Mesenchymal stem cell (in vitro differentiated cells and primary cell): ENCODE results near the gene EMCN.
A peak's percentile ranks its signal among the peaks of the same experiment; 100 is the strongest.

Source experiments
- DNase-seq: peaks from one replicate; pipeline ENCODE4 v3.0.0-alpha.2; 2013
- H2AFZ ChIP-seq: one replicate; pipeline ENCODE4 v1.6.1; 2013; ENCODE audit warnings: low read depth, mild to moderate bottlenecking, control low read depth, inconsistent platforms, low read length, moderate library complexity
- H2AK5ac ChIP-seq: 2 replicates; pipeline ENCODE4 v1.6.1; 2013; ENCODE audit warnings: low read length, moderate library complexity, mild to moderate bottlenecking, inconsistent platforms; ENCODE audit not compliant: severe bottlenecking
- H2BK120ac ChIP-seq: one replicate; pipeline ENCODE4 v1.6.1; 2013; ENCODE audit warnings: low read depth, mild to moderate bottlenecking, inconsistent platforms, low read length, moderate library complexity
- H2BK12ac ChIP-seq, 2 experiments: one replicate each; pipeline ENCODE4 v1.6.1; 2013; ENCODE audit warnings: inconsistent platforms in 2 of 2, low read length in 2 of 2, mild to moderate bottlenecking in 2 of 2, moderate library complexity in 2 of 2, control low read depth in 1 of 2
- H2BK15ac ChIP-seq: one replicate; pipeline ENCODE4 v1.6.1; 2013; ENCODE audit warnings: mild to moderate bottlenecking, low read depth, inconsistent platforms; ENCODE audit not compliant: poor library complexity, severe bottlenecking
- H2BK5ac ChIP-seq: 2 replicates; pipeline ENCODE4 v1.6.1; 2013; ENCODE audit warnings: low read depth, mild to moderate bottlenecking, low read length, control low read depth, inconsistent platforms; ENCODE audit not compliant: poor library complexity, severe bottlenecking
- H3K14ac ChIP-seq, 2 experiments: one replicate each; pipeline ENCODE4 v1.6.1; 2013; ENCODE audit warnings: inconsistent platforms in 2 of 2, low read length in 2 of 2, control low read depth in 1 of 2, mild to moderate bottlenecking in 1 of 2, moderate library complexity in 1 of 2
- H3K18ac ChIP-seq, 2 experiments: one replicate each; pipeline ENCODE4 v1.6.1; 2013; ENCODE audit warnings: inconsistent platforms in 2 of 2, low read length in 2 of 2, control low read depth in 1 of 2, low read depth in 1 of 2, mild to moderate bottlenecking in 1 of 2
- H3K23ac ChIP-seq, 2 experiments: one replicate each; pipeline ENCODE4 v1.6.1; 2013; ENCODE audit warnings: inconsistent platforms in 2 of 2, low read length in 2 of 2, mild to moderate bottlenecking in 2 of 2, moderate library complexity in 2 of 2, control low read depth in 1 of 2
- H3K27ac ChIP-seq: 2 replicates; pipeline ENCODE4 v1.5.1; 2013; ENCODE audit warnings: mild to moderate bottlenecking, moderate library complexity, low read length, control low read depth, inconsistent platforms; ENCODE audit not compliant: poor library complexity, severe bottlenecking
- H3K27me3 ChIP-seq, 2 experiments: 2 replicates each; pipeline versions ENCODE4 v1.6.1 to v1.7.0; 2013; ENCODE audit warnings: low read length in 2 of 2, mild to moderate bottlenecking in 2 of 2, moderate library complexity in 2 of 2, control low read depth in 1 of 2, inconsistent platforms in 1 of 2; ENCODE audit not compliant: control insufficient read depth in 1 of 2, insufficient read depth in 1 of 2
- H3K36me3 ChIP-seq, 2 experiments: 2 replicates each; pipeline versions ENCODE4 v1.6.1 to v1.7.0; 2013; ENCODE audit warnings: low read length in 2 of 2, control low read depth in 1 of 2, inconsistent platforms in 1 of 2, low read depth in 1 of 2, mild to moderate bottlenecking in 1 of 2; ENCODE audit not compliant: insufficient read depth in 2 of 2, control insufficient read depth in 1 of 2
- H3K4ac ChIP-seq, 2 experiments: one replicate each; pipeline ENCODE4 v1.6.1; 2013; ENCODE audit warnings: inconsistent platforms in 2 of 2, low read length in 2 of 2, mild to moderate bottlenecking in 2 of 2, moderate library complexity in 2 of 2, control low read depth in 1 of 2, low read depth in 1 of 2
- H3K4me1 ChIP-seq: 2 replicates; pipeline ENCODE4 v1.6.1; 2013; ENCODE audit warnings: low read depth, low read length, control low read depth; ENCODE audit not compliant: control insufficient read depth, insufficient read depth
- H3K4me2 ChIP-seq: 2 replicates; pipeline ENCODE4 v1.6.1; 2013; ENCODE audit warnings: low read length, mild to moderate bottlenecking, inconsistent platforms; ENCODE audit not compliant: poor library complexity, severe bottlenecking
- H3K4me3 ChIP-seq, 2 experiments: 2 replicates each; pipeline versions ENCODE4 v1.5.1 to v1.7.0; 2013; ENCODE audit warnings: low read length in 2 of 2, mild to moderate bottlenecking in 2 of 2, control low read depth in 1 of 2, low read depth in 1 of 2; ENCODE audit not compliant: insufficient read depth in 1 of 2
- H3K79me1 ChIP-seq: replicated peaks from 2 replicates; pipeline ENCODE4 v1.6.1; 2013; ENCODE audit warnings: mild to moderate bottlenecking, control low read depth, low read length, inconsistent platforms; ENCODE audit not compliant: poor library complexity, severe bottlenecking
- H3K9ac ChIP-seq: 2 replicates; pipeline ENCODE4 v1.7.0; 2013; ENCODE audit warnings: mild to moderate bottlenecking, low read length, moderate library complexity
- H3K9me3 ChIP-seq: 2 replicates; pipeline ENCODE4 v1.7.0; 2013; ENCODE audit warnings: mild to moderate bottlenecking, low read length; ENCODE audit not compliant: control insufficient read depth
- H4K8ac ChIP-seq: one replicate; pipeline ENCODE4 v1.6.1; 2013; ENCODE audit warnings: inconsistent platforms, mild to moderate bottlenecking, low read length, moderate library complexity
- H4K91ac ChIP-seq: one replicate; pipeline ENCODE4 v1.6.1; 2013; ENCODE audit warnings: mild to moderate bottlenecking, low read length, inconsistent platforms
- WGBS: methylation state at CpG from one replicate; pipeline ENCODE4 v1.1.7; 2013; ENCODE audit warnings: mixed read lengths; 5-methylcytosine and 5-hydroxymethylcytosine counted together

EMCN gene

GRCh38 chr4:100417565-100417964 is 100.3 kb downstream of the EMCN start:
- Histone ChIP-seq H3K27ac (no peak overlapping the region), H3K14ac (no peak overlapping the region), H3K9ac (no peak overlapping the region), H4K8ac (no peak overlapping the region), H2AFZ (no peak overlapping the region), H3K36me3 (no peaks in the 10 kb centered on the region), H3K9me3 (no peaks in the 10 kb centered on the region), H3K27me3 (no peaks in the 10 kb centered on the region), H2BK12ac (no peak overlapping the region), H3K79me1 (no peaks in the 10 kb centered on the region), H4K91ac (no peak overlapping the region), H3K23ac (no peak overlapping the region), H2BK120ac (no peak overlapping the region), H3K4me1 (no peaks in the 10 kb centered on the region), H3K4ac (no peak overlapping the region), H2BK15ac (no peak overlapping the region), H3K4me2 (no peak overlapping the region), H2AK5ac (no peak overlapping the region), H3K18ac (no peak overlapping the region), H3K4me3 (no peak overlapping the region), H2BK5ac (no peak overlapping the region)
- WGBS = 67% methylated on average over 1 of the region's 1 CpG
- peak; percentile 30 for DNase-seq

DNA sequence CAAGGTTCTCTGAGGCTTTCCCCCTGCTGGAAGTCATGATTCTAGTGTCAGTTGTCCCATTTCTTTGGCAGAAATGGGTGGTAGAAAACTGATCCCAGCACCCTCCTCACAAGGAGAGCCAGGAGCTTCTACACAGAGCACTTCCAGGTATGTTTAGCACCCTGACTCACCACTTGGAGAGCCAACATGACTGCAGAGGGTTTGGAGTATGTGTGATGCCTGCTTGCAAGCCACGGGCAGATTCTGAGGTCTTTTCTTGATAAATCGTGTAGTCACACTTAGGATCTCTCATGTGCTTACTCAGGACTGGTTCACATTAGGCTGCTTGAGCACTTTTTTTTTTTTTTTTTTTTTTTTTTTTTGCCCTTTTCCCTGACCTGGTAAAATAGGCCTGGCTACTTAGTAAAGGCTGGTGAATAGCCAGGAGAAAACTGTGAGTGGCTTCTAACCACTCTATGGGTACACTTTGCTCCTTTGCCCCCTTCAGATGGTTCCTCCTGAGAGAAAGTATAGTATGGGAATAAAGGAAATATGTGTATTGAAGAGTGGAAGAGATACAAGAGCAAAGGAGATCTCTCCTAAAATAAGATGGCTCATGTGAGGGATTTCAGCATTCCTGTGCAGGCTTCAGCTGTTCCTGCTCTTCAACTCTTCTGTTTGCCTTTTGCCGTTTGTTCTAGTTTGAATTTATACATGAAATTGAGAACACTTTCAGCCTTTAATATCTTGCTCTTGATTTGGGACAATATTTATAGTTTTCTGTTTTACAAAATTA is 103.6 kb downstream of the EMCN start:
- Histone ChIP-seq H2AFZ (no peak overlapping the region), H2AK5ac (no peak overlapping the region), H3K4ac (no peak overlapping the region), H3K4me1 (no peaks in the 10 kb centered on the region), H3K14ac (no peak overlapping the region), H3K27me3 (no peaks in the 10 kb centered on the region), H2BK12ac (peak overlapping the region in 1 of 2 experiments; percentile 3), H3K18ac (no peak overlapping the region), H3K27ac (no peak overlapping the region), H2BK5ac (no peak overlapping the region), H3K23ac (no peak overlapping the region), H2BK120ac (no peak overlapping the region), H3K36me3 (no peaks in the 10 kb centered on the region), H3K79me1 (no peaks in the 10 kb centered on the region), H3K4me3 (peak overlapping the region in 1 of 2 experiments; percentile 52), H3K9ac (peak overlapping the region; percentile 53), H4K8ac (no peak overlapping the region), H2BK15ac (no peak overlapping the region), H4K91ac (no peak overlapping the region), H3K9me3 (no peaks in the 10 kb centered on the region), H3K4me2 (no peak overlapping the region)
- DNase-seq = no peak
- WGBS = 96% methylated on average over 2 of the region's 3 CpGs

DNA sequence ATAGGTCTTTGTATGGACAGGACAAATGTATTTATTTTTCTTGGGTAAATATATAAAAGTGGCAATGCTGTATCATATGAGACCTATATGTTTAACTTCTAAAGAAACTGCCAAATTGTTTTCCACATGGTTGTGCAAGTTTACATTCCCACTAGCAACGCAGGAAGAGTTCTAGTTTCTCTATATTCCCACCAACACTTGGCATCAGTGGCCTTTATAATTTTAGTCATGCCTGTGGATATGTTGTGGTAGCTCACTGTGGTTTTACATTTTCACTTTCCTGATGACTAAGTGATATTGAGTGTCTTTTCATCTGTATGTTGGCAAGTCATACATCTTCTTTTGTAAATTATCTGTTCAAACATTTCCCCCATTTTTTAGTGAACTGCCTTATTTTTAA is 126.0 kb downstream of the EMCN start:
- H3K27me3 ChIP-seq = no peaks in the 10 kb centered on the region
- no peak overlapping the region for H3K14ac ChIP-seq
- H3K4me1 ChIP-seq = no peaks in the 10 kb centered on the region
- no peak overlapping the region for H3K4me2 ChIP-seq
- no peak overlapping the region for H3K9ac ChIP-seq
- H2AFZ ChIP-seq = no peak overlapping the region
- H4K8ac ChIP-seq = no peak overlapping the region
- H3K79me1 ChIP-seq = no peaks in the 10 kb centered on the region
- H3K9me3 ChIP-seq = no peaks in the 10 kb centered on the region
- H3K4me3 ChIP-seq = no peak overlapping the region
- H2AK5ac ChIP-seq = no peak overlapping the region
- peak; percentile 60 for DNase-seq
- H3K4ac ChIP-seq = no peak overlapping the region
- no peak overlapping the region for H4K91ac ChIP-seq
- no CpG with 5 or more reads among the region's 1 CpG for whole genome bisulfite sequencing
- no peak overlapping the region for H3K27ac ChIP-seq
- no peak overlapping the region for H3K23ac ChIP-seq
- no peaks in the 10 kb centered on the region for H3K36me3 ChIP-seq
- no peak overlapping the region for H2BK15ac ChIP-seq
- H2BK5ac ChIP-seq = no peak overlapping the region
- H3K18ac ChIP-seq = no peak overlapping the region
- no peak overlapping the region for H2BK12ac ChIP-seq
- no peak overlapping the region for H2BK120ac ChIP-seq

DNA sequence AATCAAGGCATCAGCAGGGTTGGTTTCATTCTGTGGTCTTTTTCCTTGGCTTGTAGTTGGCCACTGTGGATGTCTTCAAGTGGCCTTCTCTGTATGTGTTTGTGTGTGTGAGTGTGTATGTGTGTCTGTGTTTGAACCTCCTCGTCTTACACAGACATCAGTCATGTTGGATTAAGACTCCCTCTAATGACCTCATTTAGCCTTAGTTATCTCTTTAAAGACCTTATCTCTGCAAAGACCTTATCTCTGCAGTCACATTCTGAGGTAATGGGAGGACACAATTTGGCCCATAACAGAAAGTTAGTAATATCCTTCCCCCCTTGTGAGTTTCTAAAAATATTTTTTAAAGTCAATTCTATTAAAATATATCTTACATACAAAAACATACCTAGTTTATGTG is 126.7 kb downstream of the EMCN start:
- H3K4me1 ChIP-seq = no peaks in the 10 kb centered on the region
- no peak overlapping the region for H3K4ac ChIP-seq
- H3K23ac ChIP-seq = no peak overlapping the region
- H4K8ac ChIP-seq = no peak overlapping the region
- H3K36me3 ChIP-seq = no peaks in the 10 kb centered on the region
- DNase-seq = no peak
- no peak overlapping the region for H3K18ac ChIP-seq
- no peak overlapping the region for H2AFZ ChIP-seq
- H2BK12ac ChIP-seq = no peak overlapping the region
- no peak overlapping the region for H3K9ac ChIP-seq
- H3K79me1 ChIP-seq = no peaks in the 10 kb centered on the region
- WGBS = no CpG with 5 or more reads among the region's 1 CpG
- H3K14ac ChIP-seq = no peak overlapping the region
- H3K4me2 ChIP-seq = no peak overlapping the region
- no peak overlapping the region for H3K4me3 ChIP-seq
- H2BK120ac ChIP-seq = no peak overlapping the region
- no peak overlapping the region for H4K91ac ChIP-seq
- H3K27ac ChIP-seq = no peak overlapping the region
- H3K27me3 ChIP-seq = no peaks in the 10 kb centered on the region
- H3K9me3 ChIP-seq = no peaks in the 10 kb centered on the region
- H2BK15ac ChIP-seq = no peak overlapping the region
- no peak overlapping the region for H2BK5ac ChIP-seq
- H2AK5ac ChIP-seq = no peak overlapping the region
